SH-SY5Y (cell line): ENCODE measurements around the gene EGFR.

Experiments used
- GATA2 ChIP-seq: IDR thresholded peaks from 2 replicates; pipeline ENCODE4 v1.6.1; 2011; ENCODE audit warnings: mild to moderate bottlenecking, low read depth, low read length
- GATA3 ChIP-seq: IDR thresholded peaks from 2 replicates; pipeline ENCODE4 v1.6.1; 2011; ENCODE audit warnings: low read depth, mild to moderate bottlenecking, low read length, moderate library complexity

EGFR gene

DNA sequence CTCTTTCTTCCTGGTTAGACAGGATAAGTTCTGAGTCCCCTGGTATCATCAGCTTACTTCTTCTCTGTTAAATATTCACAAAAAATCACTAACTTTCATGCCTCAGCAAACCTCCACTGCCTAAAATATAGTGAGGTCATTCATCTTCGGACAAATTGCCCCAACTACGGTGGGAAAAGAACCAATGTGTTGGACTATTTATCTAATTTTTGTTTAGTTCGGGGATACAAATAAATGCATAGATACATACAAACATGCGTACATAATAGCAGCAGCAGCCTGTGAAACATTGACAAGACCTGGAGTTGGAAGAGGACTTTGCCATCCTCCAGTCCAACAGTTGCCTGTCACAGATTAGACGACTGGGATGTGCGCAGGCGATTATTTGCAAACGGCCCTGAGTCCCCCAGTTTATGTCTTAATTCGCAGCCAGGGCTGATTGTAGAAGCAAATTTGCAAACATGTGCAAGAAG is 51.5 kb downstream of the EGFR start:
- TF ChIP-seq GATA2, result no peak
- TF ChIP-seq GATA3, result no peak

DNA sequence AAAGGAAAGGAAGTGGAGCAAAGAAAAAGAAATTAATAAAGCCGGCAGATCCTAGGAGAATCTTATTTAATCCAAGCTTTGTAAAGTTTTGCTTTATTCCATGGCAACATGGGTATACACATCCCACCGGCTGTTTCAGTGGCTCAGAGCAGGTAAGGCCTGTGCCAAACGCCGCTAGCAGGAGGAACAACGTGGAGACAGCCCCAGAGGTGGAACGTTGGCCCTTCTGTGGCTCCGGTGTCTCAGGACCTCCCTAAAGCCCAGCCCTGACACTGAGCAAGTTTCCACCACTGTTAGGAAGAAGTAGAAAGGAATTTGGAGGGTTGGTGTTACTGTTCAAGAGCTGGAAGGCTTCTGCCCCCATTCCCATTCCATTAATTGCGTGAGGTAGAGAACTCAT is 52.0 kb downstream of the EGFR start:
- TF ChIP-seq GATA2 (no peak), GATA3 (no peak)

DNA sequence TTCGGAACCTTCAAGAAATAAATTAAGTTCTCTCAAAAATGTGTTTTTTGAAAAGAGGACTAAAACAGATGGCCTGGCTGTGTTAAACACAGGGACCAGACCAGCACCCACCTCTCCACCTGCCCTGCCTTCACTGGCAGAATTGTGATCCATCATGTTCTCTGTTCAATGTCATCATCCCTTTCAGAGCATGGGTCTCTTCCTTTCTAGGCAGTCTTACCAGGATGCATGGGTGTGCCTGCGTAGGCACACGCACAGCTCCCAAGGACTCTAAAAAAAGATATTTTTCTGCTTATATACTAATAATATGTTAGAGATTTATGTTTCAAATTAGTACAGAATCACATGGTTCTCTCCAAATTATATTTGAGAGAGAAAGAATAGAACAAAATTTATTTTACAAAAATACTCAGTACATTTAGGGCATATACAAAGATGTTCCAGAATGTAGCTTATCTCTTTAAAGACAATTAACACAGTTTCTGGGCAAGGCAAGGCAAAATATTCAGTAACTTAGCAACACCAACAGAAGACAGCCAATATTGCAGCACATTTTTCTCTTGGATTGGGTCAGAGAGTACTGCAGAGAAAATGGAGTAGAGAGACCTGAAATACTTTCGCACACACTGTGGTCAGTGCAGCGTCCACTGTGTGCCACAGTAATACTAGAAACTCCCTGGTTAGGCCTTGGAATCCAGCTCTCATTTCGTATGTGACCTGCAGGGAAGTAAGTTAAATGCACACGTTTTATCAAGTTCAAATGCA is 52.8 kb downstream of the EGFR start:
- TF ChIP-seq GATA2 (no peak), GATA3 (no peak)

DNA sequence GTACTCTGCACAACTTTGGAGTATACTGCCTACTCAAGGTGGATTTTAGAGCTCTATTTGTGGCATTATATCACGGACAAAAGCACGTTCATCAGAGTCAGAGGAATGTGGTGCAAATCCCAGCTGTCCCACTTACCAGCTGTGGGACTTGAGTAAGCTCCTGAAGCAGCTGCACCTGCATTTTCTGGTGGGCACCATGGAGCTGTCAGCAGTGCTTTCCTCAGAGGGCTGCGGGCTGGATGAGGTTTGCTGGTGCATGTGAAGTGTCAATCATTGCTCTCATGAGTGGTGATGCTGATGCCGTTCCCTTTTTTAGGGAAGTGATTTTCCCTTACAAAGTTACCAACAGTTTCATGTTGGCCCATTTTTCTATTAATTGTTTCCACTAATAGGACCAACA is 53.4 kb downstream of the EGFR start:
- TF ChIP-seq GATA3 (no peak), GATA2 (no peak)

DNA sequence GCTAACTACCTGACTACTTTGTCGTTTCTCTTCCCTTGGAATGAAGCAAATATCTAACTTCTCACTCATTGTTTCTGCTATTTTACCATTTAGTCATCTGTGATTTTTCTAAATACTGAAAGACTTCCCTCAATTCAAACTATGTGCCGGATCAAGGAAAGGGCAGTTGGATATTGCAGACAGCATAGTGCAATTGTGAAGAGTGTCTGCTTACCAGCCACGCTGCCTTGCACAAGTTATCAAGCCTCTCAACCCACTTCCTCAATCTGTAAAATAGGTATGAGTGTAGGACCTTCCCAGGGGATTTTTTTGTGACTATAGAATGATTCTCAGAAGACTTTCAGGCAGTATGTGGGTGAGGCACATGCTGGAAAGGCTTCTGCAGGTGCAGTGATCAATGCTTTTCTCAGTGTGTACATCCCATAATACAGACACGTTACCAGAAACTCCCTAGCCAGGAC is 54.3 kb downstream of the EGFR start:
- TF ChIP-seq GATA2, result no peak
- no peak for TF ChIP-seq GATA3

DNA sequence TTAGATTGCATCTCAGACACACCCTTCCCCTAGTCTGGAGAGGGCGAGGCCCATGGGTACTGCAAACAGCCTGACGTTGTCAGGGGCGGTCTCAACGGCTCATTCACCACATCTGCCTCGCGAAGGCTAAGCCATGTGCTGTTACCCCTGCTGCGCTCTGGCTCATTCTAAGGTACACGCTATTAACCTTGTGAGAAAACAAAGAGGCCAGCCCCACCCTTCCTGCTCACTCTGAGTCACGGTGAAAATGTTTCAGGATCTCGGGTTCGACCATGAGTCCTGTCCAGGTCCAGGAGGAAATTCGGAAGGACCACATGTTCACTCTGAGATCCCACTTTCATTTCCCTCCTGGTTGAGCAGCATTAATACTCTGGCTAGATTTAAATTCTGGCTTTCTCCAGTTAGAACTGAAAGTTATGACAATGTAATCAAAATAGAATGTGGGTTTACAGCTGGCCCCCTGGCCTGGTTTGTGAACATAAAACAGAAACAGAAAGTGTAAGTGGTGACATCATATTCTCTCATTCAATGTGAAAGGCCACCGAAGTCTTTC is 55.2 kb downstream of the EGFR start:
- TF ChIP-seq GATA3, result no peak
- TF ChIP-seq GATA2, result no peak

DNA sequence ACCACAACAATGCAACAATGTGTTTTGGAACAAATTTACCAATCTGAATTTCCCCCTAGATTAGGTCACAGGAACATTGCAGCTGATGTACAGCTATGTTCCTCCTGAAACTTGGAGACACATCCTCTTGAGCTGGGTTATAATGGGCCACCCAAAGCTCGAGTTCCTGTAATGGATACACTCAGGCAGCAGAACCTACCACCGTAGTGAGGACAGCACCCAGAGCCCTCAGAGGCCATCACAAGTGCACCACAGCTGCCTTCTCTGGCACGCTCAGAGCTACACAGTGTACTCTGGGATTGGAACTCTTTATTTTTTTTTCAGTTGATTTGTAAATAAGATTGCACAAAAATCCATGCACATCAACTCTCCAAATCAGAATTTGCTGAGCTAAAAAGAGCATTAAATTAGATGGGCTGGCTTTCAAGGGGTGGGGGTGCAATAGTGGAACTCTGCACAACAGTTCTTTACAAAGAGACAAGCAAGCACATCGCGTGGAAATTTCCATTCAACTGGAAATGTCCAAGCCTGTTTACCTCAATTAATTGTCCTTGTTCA is 56.7 kb downstream of the EGFR start:
- TF ChIP-seq GATA2 (no peak), GATA3 (no peak)

DNA sequence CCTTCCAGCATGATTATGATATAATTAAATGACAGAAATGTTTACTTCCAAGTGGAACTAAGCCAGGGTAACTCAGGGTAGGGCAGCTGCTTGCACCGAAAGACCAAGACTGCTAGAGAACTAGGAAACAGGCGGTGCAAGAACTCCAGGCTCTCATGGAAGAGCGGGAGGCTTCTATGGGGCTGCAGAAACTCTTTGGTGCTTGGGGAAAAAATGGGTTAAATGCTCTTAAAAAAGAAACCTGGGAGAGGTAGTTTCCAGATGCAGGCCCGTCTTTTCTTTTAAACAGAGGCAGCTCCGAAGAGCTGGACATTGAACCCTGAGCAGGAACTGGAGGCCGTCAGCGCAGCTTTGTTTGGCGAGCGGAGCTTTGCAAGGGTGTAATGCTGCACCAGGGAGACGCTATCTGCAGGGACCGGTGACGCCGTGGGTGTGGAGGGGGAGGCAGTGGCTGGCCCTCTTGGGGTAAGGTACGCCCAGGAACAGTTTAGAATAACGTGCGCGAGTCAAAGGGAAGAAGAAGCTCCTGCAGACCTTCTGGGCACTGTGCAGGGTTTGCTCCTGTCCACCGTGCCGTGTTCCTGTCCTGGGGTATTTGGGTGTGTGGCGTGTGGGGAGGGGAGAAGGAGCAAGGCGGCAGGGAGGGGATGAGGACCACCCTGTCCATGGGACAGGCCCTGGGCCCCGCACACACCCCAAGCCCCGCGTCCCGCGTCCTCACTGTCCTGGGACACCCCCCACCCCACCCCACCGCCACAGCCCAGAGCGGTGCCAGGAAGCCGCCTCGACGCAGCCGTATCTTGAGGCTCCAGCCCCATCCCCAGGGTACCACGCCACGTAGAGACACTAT is 59.0 kb downstream of the EGFR start:
- TF ChIP-seq GATA2, result no peak
- no peak for TF ChIP-seq GATA3

DNA sequence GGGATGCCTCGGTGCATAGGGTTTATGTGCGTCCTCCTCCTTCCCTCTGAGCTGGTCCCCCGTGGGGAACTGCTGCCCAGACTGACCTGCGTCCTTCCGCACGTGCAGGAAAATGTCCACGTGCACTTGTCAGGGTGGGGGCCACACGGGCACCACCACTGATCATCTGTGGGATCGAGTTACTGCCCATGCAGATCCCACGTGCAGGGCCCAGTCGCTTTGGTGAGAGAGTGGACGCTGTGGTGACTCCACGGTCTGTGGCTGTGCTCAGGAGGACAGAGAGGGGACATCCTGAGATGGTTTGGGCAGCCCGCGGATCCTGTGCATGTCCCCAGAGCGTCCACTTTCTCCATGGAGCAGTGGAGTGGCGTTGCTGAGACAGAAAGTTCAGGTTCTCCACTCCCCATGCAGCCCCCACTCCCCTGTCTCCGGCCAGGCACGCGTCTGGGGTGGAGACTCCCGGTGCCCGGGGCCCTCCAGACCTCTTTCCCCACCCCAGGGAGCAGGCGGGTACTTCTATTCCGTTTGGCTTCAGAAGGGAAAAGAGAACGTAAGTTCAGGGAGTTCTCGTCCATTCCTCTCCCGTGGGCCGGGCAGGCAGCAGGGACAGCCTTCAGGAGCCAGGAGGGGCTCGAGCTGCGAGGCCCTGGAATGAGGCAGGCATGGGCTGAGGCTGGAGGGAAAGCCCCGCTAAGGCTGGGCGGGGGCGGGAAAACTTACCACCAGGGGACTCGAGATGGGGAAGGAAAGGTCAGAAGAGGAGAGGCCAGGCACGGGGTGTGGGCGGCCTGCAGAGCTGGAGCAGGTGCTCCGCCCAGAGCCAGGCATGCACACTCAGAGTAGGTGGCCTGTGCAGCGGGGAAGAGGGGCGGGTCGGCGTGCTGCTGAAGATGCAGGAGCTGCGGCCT is 59.9 kb downstream of the EGFR start:
- no peak for TF ChIP-seq GATA3
- TF ChIP-seq GATA2, result no peak

DNA sequence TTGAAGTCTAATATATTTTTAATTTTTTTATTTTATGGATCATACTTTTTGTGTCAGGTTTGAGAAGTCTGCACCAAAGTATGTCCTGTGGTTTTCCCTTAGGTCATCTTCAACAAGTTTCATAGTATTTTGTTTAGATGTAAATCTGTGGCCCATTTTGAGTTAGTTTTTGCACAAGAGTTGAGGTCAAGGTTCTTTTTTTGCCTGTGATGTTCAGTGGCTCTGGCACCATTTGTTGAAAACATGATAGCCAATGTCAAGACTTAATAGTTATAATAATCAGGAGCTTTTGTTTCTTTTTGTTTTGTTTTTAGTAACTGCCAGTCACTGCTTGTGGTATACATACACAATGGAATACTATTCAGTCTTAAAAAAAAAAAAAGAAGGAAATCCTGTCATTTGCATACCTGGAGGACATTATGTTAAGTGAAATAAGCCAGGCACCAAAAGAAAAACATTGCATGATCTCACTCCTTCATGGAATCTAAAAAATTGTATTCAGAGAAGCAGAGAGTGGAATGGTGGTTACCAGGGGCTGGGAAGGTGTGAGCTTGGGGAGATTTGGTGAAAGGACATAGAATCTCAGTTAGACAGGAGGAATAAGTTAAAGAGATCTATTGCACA is 61.3 kb downstream of the EGFR start:
- no peak for TF ChIP-seq GATA3
- TF ChIP-seq GATA2, result no peak

DNA sequence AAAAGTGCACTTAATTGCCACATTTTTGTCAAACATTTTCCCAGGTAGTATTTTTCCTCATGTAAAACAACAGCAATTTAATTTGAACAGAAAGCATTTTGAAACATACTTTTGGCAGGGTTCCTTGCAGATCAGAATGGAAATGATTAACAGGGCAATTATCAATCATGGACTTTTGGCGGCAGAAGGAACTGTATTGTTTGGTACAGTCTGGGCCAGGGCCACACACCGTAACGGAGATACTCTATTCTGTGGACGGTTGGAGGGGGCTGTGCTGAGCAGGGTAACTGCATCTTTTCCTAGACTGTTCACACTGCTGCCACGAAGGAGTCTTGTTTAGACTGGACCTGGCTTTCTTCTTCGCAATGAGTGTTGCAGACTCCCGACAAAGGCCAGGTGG is 62.3 kb downstream of the EGFR start:
- TF ChIP-seq GATA2 (no peak), GATA3 (no peak)

DNA sequence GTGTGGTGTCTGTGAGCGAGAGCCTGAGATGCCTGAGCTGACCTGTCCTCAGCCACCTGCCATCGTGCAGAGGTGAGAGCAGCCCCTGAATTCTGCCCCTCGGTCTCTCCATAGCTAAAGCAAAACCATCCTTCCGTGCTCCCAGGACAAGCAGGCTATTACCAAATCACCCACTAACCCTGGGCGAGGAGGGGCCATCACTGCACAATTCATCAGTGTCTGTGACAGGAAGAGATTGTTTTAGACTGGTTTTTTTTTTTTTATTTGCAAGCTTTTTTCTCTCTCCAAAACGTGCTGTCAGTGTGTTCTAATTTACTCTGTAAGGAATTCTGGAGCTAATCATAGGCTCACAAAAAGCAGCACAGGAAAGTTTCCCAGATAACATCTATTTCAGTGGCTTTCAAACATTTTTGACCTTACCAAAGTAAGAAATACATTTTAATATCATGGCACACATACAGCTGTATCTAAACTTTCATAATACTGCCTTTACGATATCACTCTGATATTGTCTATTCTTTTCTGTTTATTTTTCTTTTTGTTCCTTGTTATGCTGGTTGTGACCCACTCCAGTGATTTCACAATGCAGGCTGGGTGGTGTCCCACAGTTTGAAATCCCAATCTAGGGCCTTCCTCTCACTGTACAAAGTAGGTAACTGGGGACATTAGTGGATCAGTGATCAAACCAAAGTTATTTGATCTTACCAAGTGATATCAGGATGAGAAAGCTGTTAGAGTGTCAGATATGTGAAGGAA is 62.8 kb downstream of the EGFR start:
- TF ChIP-seq GATA3 (peak; percentile 46; the same call in 1 of the 2 replicates), GATA2 (peak; percentile 21; the same call in 1 of the 2 replicates)

DNA sequence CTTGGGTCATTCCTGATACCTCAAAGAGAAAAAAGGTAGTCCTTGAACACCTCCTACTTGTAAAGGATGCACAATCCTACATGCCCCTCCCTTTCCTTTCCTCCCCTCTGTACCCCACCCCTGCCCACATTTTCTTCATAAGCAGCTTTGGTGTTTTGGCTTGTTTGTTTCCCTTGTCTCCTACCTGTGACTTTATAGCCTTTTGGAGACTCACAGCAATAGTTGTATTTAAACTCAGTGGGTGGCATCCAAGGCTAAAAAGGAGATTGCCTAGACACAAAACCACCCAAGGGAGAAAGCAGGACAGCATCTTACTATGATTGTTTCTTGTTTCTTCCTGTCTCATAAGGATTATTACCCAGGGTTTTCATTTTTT is 63.4 kb downstream of the EGFR start:
- TF ChIP-seq GATA3 (no peak), GATA2 (no peak)

DNA sequence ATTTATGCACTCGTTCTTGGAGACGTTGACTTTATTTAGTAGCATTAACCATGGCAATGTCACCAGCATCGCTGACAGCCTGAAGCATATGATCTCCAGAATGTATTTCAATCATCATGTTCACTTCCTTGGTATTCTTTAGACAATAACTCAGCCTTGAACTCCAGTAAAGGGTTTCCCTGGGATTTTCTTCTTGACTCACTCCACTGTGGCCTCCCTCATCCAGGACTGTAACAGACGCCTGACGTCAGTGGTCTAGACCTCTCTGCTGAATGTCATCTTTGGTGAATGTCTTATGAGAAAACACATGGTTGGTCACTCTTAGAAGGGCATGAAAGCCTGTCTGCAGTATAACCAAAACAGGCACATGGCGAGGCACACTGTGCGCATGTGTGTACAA is 64.4 kb downstream of the EGFR start:
- no peak for TF ChIP-seq GATA2
- no peak for TF ChIP-seq GATA3
